IMR-90 (cell line): Measurements from ENCODE around the gene C16orf96. TPM values are rescaled to one million over a fixed set of nuclear protein-coding genes. Genes with fewer than 3 reads are reported as not detected.

ENCODE experiments used
- CEBPB ChIP-seq: IDR thresholded peaks from 2 replicates; pipeline ENCODE4 v1.6.1; 2012; ENCODE audit warnings: low read depth, low read length, improper control_type of control experiment
- CHD1 ChIP-seq: IDR thresholded peaks from 2 replicates; pipeline ENCODE4 v1.6.1; 2012; ENCODE audit warnings: low read depth, low read length, improper control_type of control experiment
- CTCF ChIP-seq: conservative IDR thresholded peaks from 2 replicates; pipeline ENCODE4 v1.5.1; 2012; ENCODE audit warnings: mild to moderate bottlenecking, low read depth, low read length, improper control_type of control experiment
- MAFK ChIP-seq: IDR thresholded peaks from 2 replicates; pipeline ENCODE4 v1.6.1; 2012; ENCODE audit warnings: low read depth, low read length, improper control_type of control experiment
- RCOR1 ChIP-seq: IDR thresholded peaks from 2 replicates; pipeline ENCODE4 v1.6.1; 2012; ENCODE audit warnings: mild to moderate bottlenecking, low read length, improper control_type of control experiment; ENCODE audit not compliant: insufficient replicate concordance
- polyA plus RNA-seq, 3 experiments: library from polyadenylated mRNA; depleted of rRNA; stranded (reverse); fragments of >200 nt; gene quantifications; 2 replicates each; pipeline ENCODE4 v1.2.3, GENCODE V29; 2012; ENCODE audit warnings: low replicate concordance in 1 of 3
- total RNA-seq: library from RNA; depleted of rRNA; stranded (reverse); fragments of >200 nt; gene quantifications from 2 replicates; pipeline ENCODE4 v1.2.3, GENCODE V29; 2012

C16orf96 gene
- total and polyA plus RNA-seq, 2 of the 4 experiments (the other 2 are of a cell fraction) = not detected

GRCh38 chr16:4617880-4618279 lies 61.7 kb downstream of the C16orf96 start (continued):
- no peak for TF ChIP-seq CTCF
- TF ChIP-seq RCOR1 = no peak
- no peak for TF ChIP-seq MAFK
- no peak for TF ChIP-seq CHD1
- TF ChIP-seq CEBPB = no peak
